Caco-2 (cell line): ENCODE data around the gene GCNT2. TPM values are rescaled to one million over a fixed set of nuclear protein-coding genes. Genes with fewer than 3 reads are reported as not detected.
A peak's percentile ranks its signal among the peaks of the same experiment; 100 is the strongest.

Experiments
- BruUV-seq: library from RNA; stranded (reverse); fragments of 400-500 nt; replicated peaks from 2 replicates; lab custom pipeline; 2021; lab: Mats Ljungman, UMichigan
- CTCF ChIA-PET: fragments of 300-600 bp; sonication (Branson Sonifier 250); formaldehyde crosslinking; loops from one replicate; lab custom pipeline; 2022; ENCODE audit warnings: antibody characterized with exemption; lab: Charles Lee
- POLR2A ChIA-PET: fragments of 300-600 bp; sonication (Branson Sonifier 250); formaldehyde crosslinking; loops from one replicate; lab custom pipeline; 2022; ENCODE audit warnings: antibody characterized with exemption; lab: Charles Lee
- DNase-seq, 2 experiments: peaks; one replicate each; pipeline versions ENCODE4 v3.0.0 to v3.0.0-alpha.2; 2020 to 2022
- H3K27me3 ChIP-seq: replicated peaks from 2 replicates; pipeline ENCODE4 v1.6.0; 2011; ENCODE audit warnings: low read length; ENCODE audit not compliant: control insufficient read depth, insufficient read depth
- H3K36me3 ChIP-seq: 2 replicates; pipeline ENCODE4 v1.5.1; 2011; ENCODE audit warnings: low read length; ENCODE audit not compliant: control insufficient read depth, insufficient read depth
- H3K4me1 ChIP-seq: fragments of 250-450 bp; sonication (Bioruptor Pico); 2 replicates; pipeline ENCODE4 v1.5.1; 2020; ENCODE audit warnings: mild to moderate bottlenecking
- H3K4me3 ChIP-seq: 2 replicates; pipeline ENCODE4 v1.5.1; 2011; ENCODE audit warnings: low read depth, mild to moderate bottlenecking, control low read depth, low read length
- H3K9me3 ChIP-seq: fragments of 250-450 bp; sonication (Bioruptor Pico); 2 replicates; pipeline ENCODE4 v1.5.1; 2020; ENCODE audit warnings: mild to moderate bottlenecking, moderate library complexity
- H3K27ac Mint-ChIP-seq: one replicate; pipeline ENCODE4 v1.8.0; 2022; ENCODE audit warnings: mixed read lengths; ENCODE audit not compliant: unreplicated experiment
- H3K27me3 Mint-ChIP-seq: one replicate; pipeline ENCODE4 v1.8.0; 2022; ENCODE audit warnings: mixed read lengths; ENCODE audit not compliant: insufficient read depth, unreplicated experiment
- H3K36me3 Mint-ChIP-seq: one replicate; pipeline ENCODE4 v1.8.0; 2022; ENCODE audit warnings: mild to moderate bottlenecking, mixed read lengths; ENCODE audit not compliant: insufficient read depth, unreplicated experiment
- H3K4me1 Mint-ChIP-seq: one replicate; pipeline ENCODE4 v1.8.0; 2022; ENCODE audit warnings: low read depth, mixed read lengths; ENCODE audit not compliant: unreplicated experiment
- H3K4me3 Mint-ChIP-seq: one replicate; pipeline ENCODE4 v1.8.0; 2022; ENCODE audit warnings: mild to moderate bottlenecking, moderate library complexity, mixed read lengths; ENCODE audit not compliant: unreplicated experiment
- H3K9me3 Mint-ChIP-seq: one replicate; pipeline ENCODE4 v1.8.0; 2022; ENCODE audit warnings: mixed read lengths; ENCODE audit not compliant: unreplicated experiment
- CTCF ChIP-seq, 2 experiments: fragments of 200-600 bp in 1 of 2; IDR thresholded peaks; 1 replicate in 1 of 2; 2 replicates in 1 of 2; pipeline versions ENCODE4 v1.5.1 to v1.8.0; 2011 to 2022; ENCODE audit warnings: antibody characterized with exemption in 1 of 2, control low read depth in 1 of 2, inconsistent platforms in 1 of 2, low read depth in 1 of 2, low read length in 1 of 2, mild to moderate bottlenecking in 1 of 2, moderate library complexity in 1 of 2; ENCODE audit not compliant: insufficient read depth in 1 of 2, severe bottlenecking in 1 of 2, unreplicated experiment in 1 of 2
- intact Hi-C: fragments of 100-400 bp; cut with micrococcal nuclease; formaldehyde crosslinking; loops from one replicate; pipeline ENCODE4 v1.10.0; 2022; ENCODE audit not compliant: unreplicated experiment
- total RNA-seq: library from RNA; stranded (reverse); gene quantifications from 2 replicates; pipeline ENCODE4 v1.2.3, GENCODE V29; 2022

Gene GCNT2
- total RNA-seq, 1 experiment from 2014 or later: 70.7 TPM

- H3K9me3 ChIP-seq: no peaks in the 10 kb centered on the region
- POLR2A ChIA-PET: no interaction called here
- no peak for DNase-seq
- peaks cover 17% of the 10 kb centered on the region for H3K4me1 Mint-ChIP-seq
- H3K36me3 ChIP-seq: no peaks in the 10 kb centered on the region
- no TSS peak for BruUV-seq
- H3K27me3 Mint-ChIP-seq: no peaks in the 10 kb centered on the region
- H3K36me3 Mint-ChIP-seq: peaks cover 59% of the 10 kb centered on the region
- no peak overlapping the region for H3K4me3 Mint-ChIP-seq
- H3K9me3 Mint-ChIP-seq: no peaks in the 10 kb centered on the region
- no peak overlapping the region for H3K27ac Mint-ChIP-seq
- TF ChIP-seq CTCF (IDR thresholded peaks at IDR 0.05; ENCODE audit: insufficient read depth in 1 of 2, low read depth in 1 of 2, low read length in 1 of 2, severe bottlenecking in 1 of 2, unreplicated experiment in 1 of 2): no peak
- CTCF ChIA-PET: no interaction called here
- H3K4me3 ChIP-seq: no peak overlapping the region
- intact Hi-C loops: loop anchor here (2.0 kb wide), 1 partner anchor 101 kb away; no protein-coding TSS in a partner anchor
- H3K4me1 ChIP-seq: peaks cover 28% of the 10 kb centered on the region
- H3K27me3 ChIP-seq: no peaks in the 10 kb centered on the region
Measured at GRCh38 chr6:10612161-10612560, 91.0 kb downstream of the GCNT2 start.

DNA sequence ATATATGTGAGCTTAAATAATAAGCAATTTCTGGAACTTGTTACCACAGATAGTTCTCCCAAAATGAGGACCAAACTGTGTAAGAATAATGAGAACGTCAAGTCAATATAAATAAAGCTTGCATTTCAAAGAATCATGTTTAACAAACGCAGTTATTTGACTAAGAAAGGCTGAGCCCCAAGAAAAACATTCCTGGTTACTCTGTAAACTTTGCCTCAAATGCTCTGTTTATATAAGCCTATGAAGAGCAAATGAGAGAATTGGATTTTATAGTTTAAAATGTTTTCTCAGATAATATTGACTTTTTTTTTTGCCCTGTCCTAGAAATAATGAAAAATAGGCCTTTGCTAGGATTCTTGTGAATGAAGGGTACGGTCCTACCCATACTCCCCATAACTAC lies 91.9 kb downstream of the GCNT2 start:
- Mint-ChIP-seq H3K27me3 (no peaks in the 10 kb centered on the region), H3K4me3 (no peak overlapping the region), H3K4me1 (peaks cover 17% of the 10 kb centered on the region), H3K36me3 (peaks cover 60% of the 10 kb centered on the region), H3K9me3 (no peaks in the 10 kb centered on the region), H3K27ac (no peak overlapping the region)
- Histone ChIP-seq H3K36me3 (no peaks in the 10 kb centered on the region), H3K27me3 (no peaks in the 10 kb centered on the region), H3K4me1 (peaks cover 28% of the 10 kb centered on the region), H3K9me3 (no peaks in the 10 kb centered on the region), H3K4me3 (no peak overlapping the region)
- BruUV-seq: no TSS peak
- no peak for TF ChIP-seq CTCF (IDR thresholded peaks at IDR 0.05; ENCODE audit: insufficient read depth in 1 of 2, low read depth in 1 of 2, low read length in 1 of 2, severe bottlenecking in 1 of 2, unreplicated experiment in 1 of 2)
- intact Hi-C loops: loop anchor here (2.0 kb wide), 1 partner anchor 102 kb away; no protein-coding TSS in a partner anchor
- ChIA-PET CTCF (no interaction called here), POLR2A (no interaction called here)
- no peak for DNase-seq

- intact Hi-C loops: loop anchor here (2.0 kb wide), 1 partner anchor 103 kb away; no protein-coding TSS in a partner anchor
- no peak overlapping the region for H3K4me3 ChIP-seq
- H3K9me3 ChIP-seq: no peaks in the 10 kb centered on the region
- ChIA-PET POLR2A (no interaction called here), CTCF (interaction anchor here (0.6 kb wide), 1 partner anchor 48 kb away, joined by 3 read pairs; no protein-coding TSS in a partner anchor)
- TF ChIP-seq CTCF (IDR thresholded peaks at IDR 0.05; ENCODE audit: insufficient read depth in 1 of 2, low read depth in 1 of 2, low read length in 1 of 2, severe bottlenecking in 1 of 2, unreplicated experiment in 1 of 2): no peak
- Mint-ChIP-seq H3K36me3 (peaks cover 60% of the 10 kb centered on the region), H3K9me3 (no peaks in the 10 kb centered on the region), H3K4me3 (no peak overlapping the region), H3K4me1 (peaks cover 17% of the 10 kb centered on the region), H3K27ac (peak overlapping the region; percentile 55), H3K27me3 (no peaks in the 10 kb centered on the region)
- peaks cover 28% of the 10 kb centered on the region for H3K4me1 ChIP-seq
- no peaks in the 10 kb centered on the region for H3K36me3 ChIP-seq
- DNase-seq: no peak
- BruUV-seq: no TSS peak
- H3K27me3 ChIP-seq: no peaks in the 10 kb centered on the region
Measured at GRCh38 chr6:10613723-10614122, 92.6 kb downstream of the GCNT2 start.
